ENCODE results near the gene RNU6-8. TPM values are rescaled to one million over a fixed set of nuclear protein-coding genes. Genes with fewer than 3 reads are reported as not detected.

The RNU6-8 gene
- total RNA-seq: not detected
- long read RNA-seq: 0 reads

DNA sequence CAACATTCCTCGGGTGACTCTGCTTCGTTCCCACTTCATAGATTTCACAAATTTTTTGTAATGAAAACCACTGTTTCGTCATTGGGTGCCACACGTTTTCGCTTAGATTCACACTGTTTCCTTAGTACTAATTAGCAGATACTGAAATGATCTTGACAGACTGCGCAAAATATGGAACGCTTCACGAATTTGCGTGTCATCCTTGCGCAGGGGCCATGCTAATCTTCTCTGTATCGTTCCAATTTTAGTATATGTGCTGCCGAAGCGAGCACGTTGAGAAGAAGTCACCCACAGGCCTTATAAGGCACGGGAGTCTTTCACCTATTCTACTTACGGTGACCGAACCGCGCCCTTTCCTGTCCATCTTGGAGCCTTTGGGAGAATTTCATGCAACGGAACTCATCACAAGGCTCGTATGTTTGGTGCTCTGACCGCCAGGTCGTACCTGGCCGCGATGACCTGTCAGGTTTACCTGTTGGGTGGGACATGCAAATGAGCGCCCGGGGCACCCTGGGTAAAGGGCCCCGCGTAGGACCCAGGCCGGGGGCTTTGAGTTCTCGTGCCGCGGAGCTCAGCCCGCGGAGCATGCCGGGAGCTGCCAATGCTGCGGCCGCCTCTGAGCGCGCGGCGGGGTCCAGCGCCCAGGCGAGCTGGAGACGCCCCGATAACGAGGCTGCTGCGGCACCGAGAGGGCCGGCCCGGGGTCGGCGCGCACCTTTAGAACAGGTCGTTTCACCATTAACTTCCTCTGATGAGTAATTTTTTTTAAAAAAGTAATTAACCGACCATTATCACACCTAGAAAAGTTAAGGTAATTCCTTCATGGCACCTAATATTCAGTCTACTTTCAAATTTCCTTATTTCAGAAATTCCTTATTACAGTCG is at the start of gene RNU6-8:
Gene RNU6-8, minus strand, starts transcription at position 272 of the 885 bp plus-strand sequence.
- intact Hi-C loops (cut with DNase I): loop anchor here (1.0 to 5.0 kb wide), 2 partner anchors 49 to 127 kb away; no protein-coding TSS in a partner anchor
- peak; percentile 92 for DNase-seq (ENCODE audit: low spot score)

DNA sequence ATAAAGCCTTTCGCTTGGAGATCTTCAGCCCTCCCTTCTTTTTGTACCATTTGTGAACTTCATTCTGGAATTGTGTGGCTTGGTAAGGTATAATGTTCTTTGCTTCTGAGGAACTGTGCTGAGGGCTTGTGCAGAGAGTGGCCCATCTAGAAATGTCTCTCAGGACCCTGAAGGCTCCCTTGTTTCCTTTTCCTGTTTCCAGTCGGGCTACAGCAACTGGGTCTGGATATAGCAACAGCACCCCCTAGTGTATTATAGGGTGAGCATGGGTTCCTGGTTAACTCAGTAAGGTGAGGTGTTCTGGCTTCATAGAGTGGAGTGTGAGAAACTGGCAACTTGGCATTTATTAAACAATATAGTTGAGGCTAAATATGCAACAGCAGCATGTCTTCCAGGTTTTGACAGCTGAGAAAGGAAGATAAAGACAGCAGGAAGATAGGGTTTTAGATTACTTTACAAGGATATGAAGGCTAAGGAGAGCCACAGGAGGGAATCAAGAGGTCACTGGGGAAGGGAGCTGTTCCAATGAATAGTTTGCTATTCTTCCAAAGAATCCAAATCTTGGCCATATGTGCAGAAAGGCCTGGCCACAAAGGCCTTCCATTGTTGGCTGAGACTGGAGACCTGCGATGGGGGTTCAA is 49.1 kb upstream of the RNU6-8 start:
- no peak for DNase-seq (ENCODE audit: low spot score)

DNA sequence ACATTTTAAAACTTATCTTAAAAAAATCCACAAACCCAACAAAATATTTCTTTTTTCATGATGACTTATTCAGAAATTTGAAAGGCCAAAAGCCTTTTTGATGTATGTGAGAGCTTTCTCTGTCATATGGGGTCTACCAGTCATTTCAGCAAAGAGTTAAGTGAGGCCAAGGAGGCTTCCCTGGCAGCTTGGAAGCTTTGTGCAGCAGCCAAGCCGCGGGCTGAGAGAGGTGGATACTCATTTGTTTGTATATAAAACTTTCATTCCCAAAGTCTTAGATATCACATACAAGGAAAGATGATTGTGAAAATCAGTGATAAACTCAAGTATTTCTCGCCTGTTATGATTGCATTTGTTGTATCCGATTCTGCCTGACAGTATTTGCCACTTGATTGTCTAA is 48.5 kb upstream of the RNU6-8 start:
- intact Hi-C loops (cut with DNase I): loop anchor here (5.0 kb wide), 2 partner anchors 49 to 306 kb away; partner anchors contain the start of genes RNU6-7 and RNU6-8
- no peak for DNase-seq (ENCODE audit: low spot score)

More for the DNA sequence above, 49.1 kb upstream of the RNU6-8 start:
- intact Hi-C loops (cut with DNase I): loop anchor here (2.0 to 5.0 kb wide), 4 partner anchors 50 to 315 kb away; partner anchors contain the start of genes RNU6-7 and RNU6-8

DNA sequence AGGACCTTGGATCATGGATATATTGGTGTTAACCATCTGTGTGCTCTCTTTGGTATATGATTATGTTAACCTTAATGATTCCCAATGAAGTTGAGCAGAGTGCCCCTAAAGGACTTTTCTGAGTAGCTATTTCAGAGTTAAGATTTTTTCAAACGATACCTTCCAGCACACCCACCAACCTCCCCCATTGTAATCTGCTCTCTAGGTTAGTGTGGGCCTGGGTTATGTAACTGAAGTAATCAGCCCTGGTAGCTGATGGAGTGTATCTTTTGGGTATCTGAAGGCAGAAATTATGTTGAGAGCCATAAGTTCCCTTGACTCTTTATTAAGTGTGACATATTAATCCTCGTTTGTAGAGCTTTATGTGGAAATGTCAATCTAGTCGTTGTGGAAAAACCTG is 47.6 kb upstream of the RNU6-8 start:
- DNase-seq (ENCODE audit: low spot score): no peak
- intact Hi-C loops (cut with DNase I): loop anchor here (5.0 kb wide), 2 partner anchors 48 to 307 kb away; partner anchors contain the start of genes RNU6-7 and RNU6-8

DNA sequence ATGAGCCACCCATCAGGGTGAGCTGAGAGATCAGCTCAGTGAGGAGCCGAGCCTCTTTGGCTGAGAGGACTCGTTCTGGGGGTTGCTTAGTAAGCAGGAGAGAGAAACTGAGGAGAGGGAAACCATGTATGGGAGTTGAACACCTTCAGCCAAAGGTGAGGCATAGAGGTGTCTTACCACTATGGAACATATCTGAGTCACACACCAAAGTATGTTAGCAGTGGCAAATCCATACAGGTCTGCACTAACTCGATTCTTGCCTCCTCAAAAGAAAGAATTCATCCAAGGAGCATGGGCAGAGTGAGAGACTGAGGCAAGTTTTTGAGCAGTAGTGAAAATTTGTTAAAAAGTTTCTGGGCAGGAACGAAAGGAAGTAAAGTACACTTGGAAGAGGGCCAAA is 46.7 kb upstream of the RNU6-8 start:
- DNase-seq (ENCODE audit: low spot score): no peak
- intact Hi-C loops (cut with DNase I): loop anchor here (5.0 kb wide), 2 partner anchors 47 to 308 kb away; partner anchors contain the start of genes RNU6-7 and RNU6-8

DNA sequence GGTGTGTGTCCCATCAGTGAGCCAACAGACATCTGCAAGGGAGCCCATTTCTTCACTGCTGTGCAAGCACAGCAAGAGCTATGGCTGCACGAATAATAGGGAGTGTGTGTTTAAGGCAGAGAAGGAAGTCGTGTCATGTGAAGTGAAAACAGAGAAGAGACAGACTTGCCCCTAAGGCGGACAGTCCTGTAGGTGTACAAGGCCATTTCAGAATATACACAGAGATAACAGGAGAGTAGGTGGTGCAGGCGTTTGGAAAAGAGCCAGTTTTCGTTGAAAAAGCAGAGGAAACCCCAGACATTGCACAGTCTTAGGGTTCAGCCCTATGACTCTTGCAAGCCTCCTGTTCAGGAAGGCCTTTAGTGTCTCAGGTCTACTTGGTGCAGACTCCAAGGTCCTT is 46.3 kb upstream of the RNU6-8 start:
- DNase-seq (ENCODE audit: low spot score): no peak
- intact Hi-C loops (cut with DNase I): no loop called here

DNA sequence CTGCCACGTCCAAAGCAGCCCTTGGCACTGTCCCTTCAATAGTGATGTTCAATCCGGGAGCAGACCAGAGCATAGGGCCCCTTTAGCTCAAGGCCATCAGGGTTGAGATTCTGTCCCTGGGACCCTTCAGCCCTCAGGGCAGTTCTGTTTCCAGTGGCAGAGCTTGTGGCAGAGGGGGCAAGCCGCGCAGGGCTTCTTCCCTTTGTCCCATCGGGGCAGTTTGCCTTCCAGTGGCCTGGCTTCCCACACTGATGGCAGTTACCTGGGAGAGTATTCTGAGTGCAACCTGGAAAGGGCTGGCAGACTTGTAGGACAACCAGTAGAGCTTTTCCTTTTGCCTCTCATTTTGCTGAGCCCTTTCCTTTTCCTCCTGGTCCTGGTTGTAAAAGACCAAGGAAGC is 43.7 kb upstream of the RNU6-8 start:
- intact Hi-C loops (cut with DNase I): no loop called here
- DNase-seq (ENCODE audit: low spot score): no peak

DNA sequence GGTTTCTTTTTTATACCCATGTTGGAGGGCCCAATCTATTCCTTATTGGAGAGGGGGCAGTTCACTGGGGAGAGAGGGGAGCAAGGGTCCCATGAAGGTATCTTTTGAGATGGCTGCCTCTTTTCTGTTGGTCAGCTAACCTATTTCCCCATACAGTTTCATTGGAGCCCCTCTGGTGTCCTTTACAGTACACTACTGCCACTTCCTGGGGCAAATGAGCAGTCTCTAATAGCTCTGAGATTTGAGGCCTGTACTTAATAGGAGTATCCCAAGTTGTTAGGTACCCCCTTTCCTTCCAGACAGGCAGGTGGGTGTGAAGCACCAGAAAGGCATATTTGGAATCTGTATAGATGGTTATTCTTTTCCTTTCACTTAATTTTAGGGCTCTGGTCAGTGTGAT is 41.3 kb upstream of the RNU6-8 start:
- DNase-seq (ENCODE audit: low spot score): no peak
- intact Hi-C loops (cut with DNase I): no loop called here

DNA sequence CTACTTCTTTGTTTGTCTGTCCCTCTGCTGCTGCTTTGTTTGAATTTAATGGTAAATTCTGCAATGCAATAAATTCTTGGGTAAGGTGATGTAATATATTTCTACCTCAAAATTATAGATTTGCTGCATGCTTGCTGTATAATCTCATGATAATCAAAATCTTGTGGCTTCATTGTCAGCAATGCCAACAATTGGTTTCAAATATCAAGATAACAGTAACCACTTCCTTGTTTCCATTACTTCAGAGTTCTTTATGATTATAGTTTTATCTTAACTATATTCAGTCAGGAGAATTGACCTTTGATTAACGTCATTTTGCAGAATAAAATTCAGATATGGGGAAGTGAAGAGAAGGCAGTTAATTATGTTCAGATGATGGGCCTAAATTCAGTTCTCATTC is 30.2 kb upstream of the RNU6-8 start:
- DNase-seq (ENCODE audit: low spot score): no peak
- intact Hi-C loops (cut with DNase I): no loop called here

DNA sequence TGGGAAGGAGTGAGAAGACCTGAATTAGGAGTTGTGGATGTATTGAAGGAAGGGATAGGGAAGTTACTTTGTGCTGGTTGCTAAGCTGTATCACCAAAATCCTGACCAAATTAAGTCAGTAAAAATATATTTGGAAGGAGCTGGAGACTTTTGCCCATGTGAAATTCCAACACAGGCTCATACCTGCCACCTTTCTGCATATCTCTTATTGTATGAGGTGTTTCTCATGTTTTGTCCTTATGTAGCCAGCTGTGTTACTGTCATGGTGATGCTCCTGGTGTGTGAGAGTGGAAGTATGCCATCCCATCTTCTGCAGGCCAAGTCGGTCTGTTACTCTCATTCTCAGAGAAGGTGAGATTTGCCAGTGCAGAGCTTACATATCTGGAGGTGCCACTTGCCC is 29.4 kb upstream of the RNU6-8 start:
- no peak for DNase-seq (ENCODE audit: low spot score)
- intact Hi-C loops (cut with DNase I): no loop called here

DNA sequence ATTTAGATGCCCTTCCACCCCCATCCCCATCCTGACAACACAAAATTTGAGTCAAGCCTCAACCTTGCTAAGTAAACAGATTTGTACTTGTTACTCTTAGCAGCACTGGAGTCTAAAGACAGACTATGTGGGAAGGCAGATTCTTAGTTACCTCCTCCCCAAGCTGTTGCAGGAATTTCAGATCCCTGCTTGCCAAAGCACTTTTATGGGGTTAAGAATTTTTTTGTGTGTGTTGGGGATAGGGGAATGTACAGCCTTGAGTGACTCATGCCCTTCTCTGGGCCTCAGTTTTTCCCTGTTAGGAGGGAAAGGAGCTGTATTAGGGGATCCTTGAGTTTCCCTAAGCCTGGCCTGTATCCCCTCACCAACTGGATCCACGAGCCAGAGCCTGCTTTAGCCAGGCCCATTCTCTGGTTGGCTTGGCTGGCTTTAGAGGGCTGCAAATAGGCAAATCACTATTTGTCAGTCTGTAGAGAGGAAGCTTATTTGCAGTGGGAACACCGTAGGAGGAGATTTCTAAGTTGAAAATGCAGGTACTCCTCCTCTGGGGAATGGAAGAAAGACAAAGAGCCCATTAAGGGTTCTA is 27.7 kb upstream of the RNU6-8 start:
- no peak for DNase-seq (ENCODE audit: low spot score)
- intact Hi-C loops (cut with DNase I): no loop called here

DNA sequence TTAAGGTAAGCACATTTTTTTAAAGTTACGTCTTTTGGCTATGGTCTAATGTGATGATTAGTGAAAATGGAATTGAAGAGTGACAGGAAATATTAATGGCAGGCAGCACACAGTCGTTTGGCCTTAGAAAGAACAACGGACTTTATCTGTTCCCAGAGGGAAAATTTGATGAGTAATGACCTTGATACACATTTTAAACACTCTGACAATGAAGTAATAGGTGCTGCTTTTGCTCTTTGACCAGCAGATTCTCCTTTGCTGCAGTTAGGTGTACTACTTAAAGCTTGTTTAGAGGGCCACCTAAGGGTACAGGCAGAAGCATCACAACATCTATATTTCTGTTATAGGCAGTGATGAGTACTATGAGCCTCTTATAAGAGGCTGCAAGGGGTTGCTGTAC is 27.1 kb upstream of the RNU6-8 start:
- intact Hi-C loops (cut with DNase I): no loop called here
- no peak for DNase-seq (ENCODE audit: low spot score)

DNA sequence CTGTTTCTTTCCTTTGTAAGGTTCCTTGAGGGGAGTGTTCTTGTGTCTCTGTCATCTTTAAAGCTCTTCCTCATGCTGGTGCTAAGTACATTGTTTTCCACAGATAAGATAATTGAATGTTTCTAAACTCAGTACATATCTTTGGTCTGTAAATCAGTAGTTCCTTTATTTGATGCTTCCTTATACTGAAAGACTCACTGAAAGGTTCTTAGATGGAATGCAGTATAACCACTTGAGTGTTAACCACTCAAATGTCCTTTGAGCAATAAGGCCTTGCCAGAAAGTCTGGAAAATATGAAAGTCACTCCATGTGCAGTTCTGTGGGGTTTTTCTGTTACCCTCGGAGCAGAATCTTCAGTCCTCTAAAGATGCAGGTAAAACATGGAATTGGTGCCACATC is 23.0 kb upstream of the RNU6-8 start:
- no peak for DNase-seq (ENCODE audit: low spot score)
- intact Hi-C loops (cut with DNase I): no loop called here

DNA sequence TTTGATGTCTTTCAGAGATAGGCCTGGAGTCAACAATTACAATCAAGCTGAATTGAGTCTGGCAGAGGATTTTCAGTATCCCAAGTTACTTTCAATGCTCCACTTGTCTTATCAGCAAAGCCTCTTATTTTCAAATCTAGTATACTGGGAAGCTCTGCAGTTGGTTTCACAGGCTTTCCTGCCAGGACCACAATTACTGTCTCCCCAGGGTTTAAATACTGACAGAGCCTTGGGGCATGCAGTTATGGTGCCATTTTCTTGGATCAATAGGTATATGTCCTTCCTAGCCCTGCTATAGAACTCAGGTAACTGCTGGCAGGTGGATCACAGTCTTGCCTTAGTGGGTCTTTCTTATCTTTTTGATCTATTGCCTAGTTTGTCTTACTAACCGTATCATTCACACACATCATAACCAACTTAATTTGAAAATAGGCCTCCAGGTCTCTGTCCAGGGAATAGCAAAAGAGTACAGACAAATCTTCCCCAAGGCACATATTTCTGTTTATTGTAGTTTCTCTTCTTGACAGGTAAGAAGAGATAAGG is 22.4 kb upstream of the RNU6-8 start:
- intact Hi-C loops (cut with DNase I): no loop called here
- no peak for DNase-seq (ENCODE audit: low spot score)

DNA sequence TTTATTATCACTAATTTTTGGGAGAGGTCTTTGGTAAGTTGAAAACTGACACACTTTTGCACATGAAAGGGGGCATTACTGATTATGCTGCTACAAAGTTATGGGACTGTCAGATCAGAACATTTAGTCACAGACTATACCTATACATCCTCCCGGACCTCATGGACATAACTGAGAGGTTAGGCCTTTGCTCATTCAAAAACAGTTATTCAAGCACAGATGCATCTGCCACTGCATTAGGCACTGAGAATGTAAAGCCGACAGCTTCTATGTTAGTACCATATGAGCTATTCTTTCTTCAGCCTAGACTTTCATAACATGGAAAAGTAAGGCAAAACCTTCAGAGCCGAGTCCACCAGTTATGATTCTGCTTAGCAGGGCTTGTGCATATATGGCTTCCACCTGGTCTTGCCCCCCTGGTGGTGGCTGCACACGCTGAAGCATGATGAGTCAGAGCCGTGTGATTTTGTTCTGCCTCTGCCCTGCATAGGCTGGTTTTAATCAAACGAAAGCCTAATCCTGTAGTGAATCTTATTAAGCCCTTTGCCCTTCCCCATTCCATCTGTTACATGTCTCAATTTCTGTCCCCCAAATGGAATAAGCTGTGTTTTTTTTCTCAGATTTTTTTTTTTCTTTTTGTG is 21.8 kb upstream of the RNU6-8 start:
- intact Hi-C loops (cut with DNase I): no loop called here
- no peak for DNase-seq (ENCODE audit: low spot score)

DNA sequence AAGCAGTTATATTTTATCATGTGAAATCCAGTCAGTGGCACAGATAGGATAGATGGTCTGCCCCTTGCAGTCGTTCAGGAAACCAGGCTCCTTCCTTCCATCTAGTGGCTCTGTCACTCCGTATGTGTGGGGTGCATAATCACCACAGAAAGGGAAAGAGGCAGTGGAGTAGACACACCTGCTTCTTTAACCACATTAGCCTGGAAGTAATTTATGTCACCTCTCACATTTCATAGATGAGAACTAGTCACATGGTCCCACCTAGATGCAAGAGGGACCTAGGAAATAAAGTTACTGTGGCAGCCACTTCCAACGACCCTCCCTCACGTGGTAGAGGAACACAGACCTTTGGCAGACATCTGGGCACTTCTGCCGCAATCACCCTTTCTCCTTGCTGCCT is 14.2 kb upstream of the RNU6-8 start:
- DNase-seq (ENCODE audit: low spot score): no peak
- intact Hi-C loops (cut with DNase I): no loop called here

DNA sequence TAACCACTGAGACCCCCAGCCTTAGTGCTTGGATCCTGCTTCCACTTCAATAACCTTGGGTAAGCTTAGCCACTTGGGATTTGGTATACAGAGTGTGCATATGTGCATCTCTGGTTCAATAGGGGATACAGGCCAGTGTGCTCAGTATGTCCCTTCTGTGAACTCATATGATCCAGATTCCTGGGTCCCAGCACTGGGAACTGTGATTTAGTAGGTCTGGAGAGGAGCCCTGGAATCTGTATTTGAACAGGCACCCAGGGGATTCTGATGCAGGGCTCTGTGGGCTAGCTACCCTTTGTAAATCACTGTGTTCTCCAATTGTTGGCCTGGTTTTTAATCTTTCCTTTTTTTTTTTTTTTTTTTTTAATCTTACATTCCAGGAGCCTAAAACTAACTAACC is 9.8 kb upstream of the RNU6-8 start:
- intact Hi-C loops (cut with DNase I): no loop called here
- DNase-seq (ENCODE audit: low spot score): no peak

DNA sequence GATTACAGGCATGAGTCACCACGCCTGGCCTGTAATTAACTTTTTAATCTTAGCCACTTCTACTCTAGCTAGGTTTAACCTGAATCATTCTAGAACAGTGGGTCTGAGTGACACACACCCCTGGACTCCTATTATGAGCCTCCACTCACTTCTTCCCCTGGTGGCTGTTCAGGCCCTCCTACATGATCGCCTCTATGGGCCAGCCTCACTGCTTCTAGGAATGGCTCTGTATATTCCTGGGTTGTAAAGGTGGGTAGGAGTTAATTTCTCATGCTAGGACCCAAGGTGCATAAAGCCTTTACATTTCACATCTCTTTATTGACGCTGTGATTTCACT is 8.0 kb upstream of the RNU6-8 start:
- intact Hi-C loops (cut with DNase I): no loop called here
- DNase-seq (ENCODE audit: low spot score): no peak

DNA sequence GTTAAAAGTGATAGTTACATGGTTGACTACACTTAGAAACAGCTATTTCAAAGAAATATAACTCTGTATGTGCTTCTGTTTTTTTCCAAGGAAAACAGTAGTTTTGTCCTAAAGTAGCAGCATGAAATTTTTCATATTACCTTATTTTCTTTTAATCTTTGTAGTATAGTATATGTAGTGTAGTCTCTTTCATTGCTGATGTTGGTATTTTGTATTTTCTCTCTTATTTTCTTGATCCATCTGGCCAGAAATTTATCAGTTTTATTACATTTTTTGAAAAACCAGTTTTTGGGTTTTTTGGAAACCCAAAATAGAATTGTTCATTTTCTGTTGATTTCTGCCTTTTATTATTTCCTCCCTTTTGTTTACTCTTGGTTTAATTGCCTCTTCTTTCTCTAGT is 6.4 kb upstream of the RNU6-8 start:
- intact Hi-C loops (cut with DNase I): no loop called here
- DNase-seq (ENCODE audit: low spot score): no peak

DNA sequence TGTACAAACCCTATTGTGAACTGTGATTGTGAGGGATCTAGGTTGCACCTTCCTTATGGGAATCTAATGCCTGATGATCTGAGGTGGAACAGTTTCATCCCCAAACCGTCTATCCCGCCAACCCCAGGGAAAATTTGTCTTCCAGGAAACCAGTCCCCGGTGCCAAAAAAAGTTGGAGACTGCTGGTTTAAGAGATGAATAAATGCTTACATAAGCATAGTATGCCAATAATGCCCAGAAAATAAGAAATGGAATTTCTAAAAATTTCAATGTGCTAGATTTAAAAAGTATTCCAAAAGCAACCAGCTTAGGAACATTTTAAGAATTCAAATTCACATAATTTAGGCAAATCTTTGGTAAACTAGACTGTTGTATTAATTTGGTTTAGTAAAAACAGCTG is 5.4 kb upstream of the RNU6-8 start:
- no peak for DNase-seq (ENCODE audit: low spot score)
- intact Hi-C loops (cut with DNase I): no loop called here
